ENCODE data around the gene ABCC4. TPM values are rescaled to one million over a fixed set of nuclear protein-coding genes. Genes with fewer than 3 reads are reported as not detected.

Gene ABCC4
- total and polyA plus RNA-seq, 2 donors (not counting 1 experiment from before 2014, with no cell fraction given), result 1.8 to 7.1 TPM

- DNase-seq (no peak), ATAC-seq (ENCODE audit: low read depth) (no peak)
- TF ChIP-seq CTCF (IDR thresholded peaks at IDR 0.05) (no peak), EZH2 (IDR thresholded peaks at IDR 0.05; ENCODE audit: borderline replicate concordance, insufficient read depth, low read depth, low read length, poor library complexity, severe bottlenecking) (no peak)
- Mint-ChIP-seq H3K4me3 (no peak overlapping the region), H3K9me3 (ENCODE audit: insufficient read depth) (peaks cover 3% of the 10 kb centered on the region), H3K4me1 (no peaks in the 10 kb centered on the region), H3K27ac (no peak overlapping the region), H3K27me3 (no peaks in the 10 kb centered on the region)
- ChIA-PET POLR2A (no interaction called here), CTCF (no interaction called here)
- no peak overlapping the region for H3K9ac ChIP-seq (ENCODE audit: low read length)
- no peaks in the 10 kb centered on the region for H3K36me3 ChIP-seq (replicated peaks in 1 of 2; ENCODE audit: control extremely low read depth in 1 of 2, control insufficient read depth in 1 of 2, extremely low read depth in 1 of 2, insufficient read depth in 2 of 2, low read length in 1 of 2)
- H3K79me2 ChIP-seq (ENCODE audit: control insufficient read depth, insufficient read depth, low read length), result no peaks in the 10 kb centered on the region
- H3K27me3 ChIP-seq (replicated peaks in 1 of 4; ENCODE audit: control extremely low read depth in 1 of 4, control insufficient read depth in 3 of 4, insufficient read depth in 4 of 4, low read length in 3 of 4), result no peaks in the 10 kb centered on the region
- WGBS (ENCODE audit: insufficient coverage), result no CpG with 5 or more reads among the region's 3 CpGs
- no peak overlapping the region for H3K27ac ChIP-seq (ENCODE audit: low read length in 2 of 2)
- intact Hi-C loops (cut with micrococcal nuclease), result no loop called here
- no peak overlapping the region for H2AFZ ChIP-seq (ENCODE audit: insufficient read depth, low read depth, low read length, poor library complexity, severe bottlenecking)
- H3K4me1 ChIP-seq (ENCODE audit: control insufficient read depth in 2 of 2, insufficient read depth in 2 of 2, low read length in 2 of 2), result no peaks in the 10 kb centered on the region
- no peaks in the 10 kb centered on the region for H4K20me1 ChIP-seq (ENCODE audit: control insufficient read depth, insufficient read depth, low read length, poor library complexity, severe bottlenecking)
- peaks cover 0 to 1% (median 0%) of the 10 kb centered on the region in 3 donors for H3K9me3 ChIP-seq (ENCODE audit: control extremely low read depth in 1 of 3, control insufficient read depth in 2 of 3, insufficient read depth in 1 of 3, low read length in 2 of 3)
- H3K4me3 ChIP-seq (ENCODE audit: control extremely low read depth in 1 of 5, extremely low read depth in 1 of 5, insufficient read depth in 1 of 5, low read depth in 2 of 5, low read length in 4 of 5), result no peak overlapping the region
- H3K4me2 ChIP-seq (replicated peaks; ENCODE audit: low read depth, low read length, poor library complexity, severe bottlenecking), result no peak overlapping the region
These were observed 209.5 kb downstream of the ABCC4 start for GRCh38 chr13:95091755-95092154.

GRCh38 chr13:95087746-95088305, 213.4 kb downstream of the ABCC4 start:
- ATAC-seq (ENCODE audit: low read depth), result no peak
- H3K27ac Mint-ChIP-seq, result no peak overlapping the region
- CTCF ChIA-PET, result no interaction called here

More at GRCh38 chr13:95087746-95088305, 213.4 kb downstream of the ABCC4 start:
- H2AFZ ChIP-seq (ENCODE audit: insufficient read depth, low read depth, low read length, poor library complexity, severe bottlenecking), result no peak overlapping the region
- Mint-ChIP-seq H3K9me3 (ENCODE audit: insufficient read depth) (peaks cover 3% of the 10 kb centered on the region), H3K4me3 (no peak overlapping the region), H3K27me3 (no peaks in the 10 kb centered on the region), H3K4me1 (no peaks in the 10 kb centered on the region)
- H3K36me3 ChIP-seq (replicated peaks in 1 of 2; ENCODE audit: control extremely low read depth in 1 of 2, control insufficient read depth in 1 of 2, extremely low read depth in 1 of 2, insufficient read depth in 2 of 2, low read length in 1 of 2), result no peaks in the 10 kb centered on the region
- TF ChIP-seq EZH2 (IDR thresholded peaks at IDR 0.05; ENCODE audit: borderline replicate concordance, insufficient read depth, low read depth, low read length, poor library complexity, severe bottlenecking), result no peak
- TF ChIP-seq CTCF (IDR thresholded peaks at IDR 0.05), result no peak
- DNase-seq, result no peak
- no peaks in the 10 kb centered on the region for H4K20me1 ChIP-seq (ENCODE audit: control insufficient read depth, insufficient read depth, low read length, poor library complexity, severe bottlenecking)
- no peak overlapping the region for H3K4me3 ChIP-seq (ENCODE audit: control extremely low read depth in 1 of 5, extremely low read depth in 1 of 5, insufficient read depth in 1 of 5, low read depth in 2 of 5, low read length in 4 of 5)
- no peaks in the 10 kb centered on the region for H3K9me3 ChIP-seq (ENCODE audit: control extremely low read depth in 1 of 3, control insufficient read depth in 2 of 3, insufficient read depth in 1 of 3, low read length in 2 of 3)
- POLR2A ChIA-PET, result no interaction called here
- intact Hi-C loops (cut with micrococcal nuclease), result no loop called here
- H3K4me1 ChIP-seq (ENCODE audit: control insufficient read depth in 2 of 2, insufficient read depth in 2 of 2, low read length in 2 of 2), result no peaks in the 10 kb centered on the region
- H3K27me3 ChIP-seq (replicated peaks in 1 of 4; ENCODE audit: control extremely low read depth in 1 of 4, control insufficient read depth in 3 of 4, insufficient read depth in 4 of 4, low read length in 3 of 4), result no peaks in the 10 kb centered on the region
- no peaks in the 10 kb centered on the region for H3K79me2 ChIP-seq (ENCODE audit: control insufficient read depth, insufficient read depth, low read length)
- no peak overlapping the region for H3K9ac ChIP-seq (ENCODE audit: low read length)
- WGBS (ENCODE audit: insufficient coverage), result no CpG with 5 or more reads among the region's 3 CpGs
- no peak overlapping the region for H3K27ac ChIP-seq (ENCODE audit: low read length in 2 of 2)
- no peak overlapping the region for H3K4me2 ChIP-seq (replicated peaks; ENCODE audit: low read depth, low read length, poor library complexity, severe bottlenecking)
